Ascending aorta (tissue), 2 donors: Measurements from ENCODE around the gene POP7. TPM values are rescaled to one million over a fixed set of nuclear protein-coding genes. Genes with fewer than 3 reads are reported as not detected.

ENCODE experiments used
- DNase-seq, 2 donors: peaks; one replicate each; pipeline ENCODE4 v3.0.0-alpha.2; 2019; ENCODE audit warnings: low spot score in 2 of 2
- H3K27ac ChIP-seq, 2 donors: fragments of 200-600 bp; sonication (generic); one replicate each; pipeline ENCODE4 v1.5.1; 2016 to 2017; ENCODE audit warnings: mild to moderate bottlenecking in 1 of 2
- H3K27me3 ChIP-seq: fragments of 200-600 bp; sonication (generic); one replicate; pipeline ENCODE4 v1.5.1; 2017
- H3K36me3 ChIP-seq, 2 donors: fragments of 200-600 bp; sonication (generic); one replicate each; pipeline ENCODE4 v1.5.1; 2016
- H3K4me1 ChIP-seq, 2 donors: fragments of 200-600 bp; sonication (generic); one replicate each; pipeline ENCODE4 v1.5.1; 2016 to 2017; ENCODE audit warnings: mild to moderate bottlenecking in 1 of 2
- H3K4me3 ChIP-seq, 2 donors: fragments of 200-600 bp; sonication (generic); one replicate each; pipeline ENCODE4 v1.5.1; 2016 to 2017; ENCODE audit warnings: mild to moderate bottlenecking in 1 of 2
- H3K9me3 ChIP-seq, 2 donors: fragments of 200-600 bp; sonication (generic); one replicate each; pipeline ENCODE4 v1.5.1; 2016
- CTCF ChIP-seq, 3 experiments: fragments of 200-600 bp in 2 of 3; fragments of 450-650 bp in 1 of 3; sonication (generic) in 2 of 3; IDR thresholded peaks; one replicate each; pipeline ENCODE4 v1.5.1; 2016 to 2019; ENCODE audit warnings: antibody characterized with exemption in 3 of 3, mild to moderate bottlenecking in 1 of 3, moderate library complexity in 1 of 3
- intact Hi-C: fragments of 100-400 bp; cut with DNase I; formaldehyde crosslinking; loops from one replicate; pipeline ENCODE4 v1.15.1; 2023
- total RNA-seq: library from RNA; depleted of rRNA; stranded (reverse); fragments of >200 nt; gene quantifications from one replicate; pipeline ENCODE4 v1.1.0, GENCODE V29; 2016

Gene POP7
- total RNA-seq, 1 donor from 2014 or later, result 44.0 TPM

- H3K4me3 ChIP-seq, result no peak overlapping the region
- peaks cover 0 to 4% of the 10 kb centered on the region in 2 donors for H3K4me1 ChIP-seq
- no peak for TF ChIP-seq CTCF (IDR thresholded peaks at IDR 0.05)
- no peaks in the 10 kb centered on the region for H3K9me3 ChIP-seq
- peaks cover 77 to 91% of the 10 kb centered on the region in 2 donors for H3K36me3 ChIP-seq
- intact Hi-C loops, result no loop called here
- no peaks in the 10 kb centered on the region for H3K27me3 ChIP-seq
- no peak for DNase-seq
- H3K27ac ChIP-seq, result no peak overlapping the region
Measured at GRCh38 chr7:100682228-100682741, 23.6 kb upstream of the POP7 start.

- Histone ChIP-seq H3K4me1 (peaks cover 0 to 4% of the 10 kb centered on the region in 2 donors), H3K36me3 (peaks cover 77 to 91% of the 10 kb centered on the region in 2 donors), H3K9me3 (no peaks in the 10 kb centered on the region), H3K4me3 (no peak overlapping the region), H3K27me3 (no peaks in the 10 kb centered on the region), H3K27ac (no peak overlapping the region)
- intact Hi-C loops, result no loop called here
- DNase-seq, result no peak
- no peak for TF ChIP-seq CTCF (IDR thresholded peaks at IDR 0.05)
Measured at GRCh38 chr7:100682991-100683658, 22.8 kb upstream of the POP7 start.

GRCh38 chr7:100683659-100684533 is 22.0 kb upstream of the POP7 start:
- Histone ChIP-seq H3K27me3 (no peaks in the 10 kb centered on the region), H3K4me1 (peaks cover 0 to 2% of the 10 kb centered on the region in 2 donors), H3K9me3 (no peaks in the 10 kb centered on the region), H3K4me3 (no peak overlapping the region), H3K36me3 (peaks cover 78 to 91% of the 10 kb centered on the region in 2 donors), H3K27ac (no peak overlapping the region)
- no peak for DNase-seq
- intact Hi-C loops, result no loop called here
- no peak for TF ChIP-seq CTCF (IDR thresholded peaks at IDR 0.05)

GRCh38 chr7:100684534-100685042 is 21.3 kb upstream of the POP7 start:
- Histone ChIP-seq H3K27me3 (no peaks in the 10 kb centered on the region), H3K4me3 (no peak overlapping the region), H3K27ac (no peak overlapping the region), H3K9me3 (no peaks in the 10 kb centered on the region), H3K36me3 (peaks cover 76 to 86% of the 10 kb centered on the region in 2 donors), H3K4me1 (peaks cover 0 to 2% of the 10 kb centered on the region in 2 donors)
- intact Hi-C loops, result no loop called here
- no peak for TF ChIP-seq CTCF (IDR thresholded peaks at IDR 0.05)
- no peak for DNase-seq

GRCh38 chr7:100685049-100685605 is 20.8 kb upstream of the POP7 start:
- no peak for TF ChIP-seq CTCF (IDR thresholded peaks at IDR 0.05)
- H3K9me3 ChIP-seq, result no peaks in the 10 kb centered on the region
- intact Hi-C loops, result no loop called here
- H3K4me1 ChIP-seq, result peaks cover 0 to under 1% of the 10 kb centered on the region in 2 donors
- no peak for DNase-seq
- H3K4me3 ChIP-seq, result no peak overlapping the region
- peaks cover 76 to 84% of the 10 kb centered on the region in 2 donors for H3K36me3 ChIP-seq
- no peak overlapping the region for H3K27ac ChIP-seq
- no peaks in the 10 kb centered on the region for H3K27me3 ChIP-seq
